ENCODE results near the gene CDC34. TPM values are rescaled to one million over a fixed set of nuclear protein-coding genes. Genes with fewer than 3 reads are reported as not detected.

Gene CDC34
- total RNA-seq, 1 experiment from 2014 or later = 129 TPM

DNA sequence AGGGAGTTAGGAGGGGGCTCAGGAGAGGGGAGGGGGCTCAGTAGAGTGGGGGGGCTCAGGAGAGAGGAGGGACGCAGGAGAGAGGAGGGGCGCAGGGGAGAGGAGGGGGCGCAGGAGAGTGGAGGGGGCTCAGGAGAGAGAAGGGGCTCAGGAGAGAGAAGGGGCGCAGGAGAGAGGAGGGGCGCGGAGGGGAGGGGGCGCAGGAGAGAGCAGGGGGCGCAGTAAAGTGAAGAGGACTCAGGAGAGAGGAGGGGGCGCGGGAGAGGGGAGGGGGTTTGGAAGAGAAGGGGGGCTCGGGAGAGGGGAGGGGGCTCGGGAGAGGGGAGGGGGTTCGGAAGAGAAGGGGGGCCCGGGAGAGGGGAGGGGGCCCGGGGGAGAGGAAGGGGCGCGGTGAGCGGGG is 34.6 kb upstream of the CDC34 start:
- no peak for ATAC-seq
- H3K4me1 Mint-ChIP-seq = peaks cover 8% of the 10 kb centered on the region
- CTCF ChIA-PET = interaction anchor here (1.2 to 2.2 kb wide), 3 partner anchors 8 to 14 kb away, joined by 4 to 57 read pairs (median 26); no protein-coding TSS in a partner anchor
- H3K36me3 Mint-ChIP-seq = no peaks in the 10 kb centered on the region
- POLR2A ChIA-PET = interaction anchor here (1.5 kb wide), 1 partner anchor 8 kb away, joined by 4 read pairs; no protein-coding TSS in a partner anchor
- peaks cover 40% of the 10 kb centered on the region for H3K27me3 Mint-ChIP-seq (ENCODE audit: low read depth)
- no peak for DNase-seq (ENCODE audit: low spot score)
- H3K4me3 Mint-ChIP-seq = 0 out of 2 replicates have a peak overlapping the region, but pooled peaks have one; percentile 18
- no peak for TF ChIP-seq ZNF317 (CRISPR knock-in tag; IDR thresholded peaks at IDR 0.05; ENCODE audit: borderline replicate concordance, low read depth)
- no peak for TF ChIP-seq NR2C2 (CRISPR knock-in tag; IDR thresholded peaks at IDR 0.05)
- no peak for TF ChIP-seq SP1 (CRISPR knock-in tag; conservative IDR thresholded peaks at IDR 0.05)
- TF ChIP-seq, protein P1, sequence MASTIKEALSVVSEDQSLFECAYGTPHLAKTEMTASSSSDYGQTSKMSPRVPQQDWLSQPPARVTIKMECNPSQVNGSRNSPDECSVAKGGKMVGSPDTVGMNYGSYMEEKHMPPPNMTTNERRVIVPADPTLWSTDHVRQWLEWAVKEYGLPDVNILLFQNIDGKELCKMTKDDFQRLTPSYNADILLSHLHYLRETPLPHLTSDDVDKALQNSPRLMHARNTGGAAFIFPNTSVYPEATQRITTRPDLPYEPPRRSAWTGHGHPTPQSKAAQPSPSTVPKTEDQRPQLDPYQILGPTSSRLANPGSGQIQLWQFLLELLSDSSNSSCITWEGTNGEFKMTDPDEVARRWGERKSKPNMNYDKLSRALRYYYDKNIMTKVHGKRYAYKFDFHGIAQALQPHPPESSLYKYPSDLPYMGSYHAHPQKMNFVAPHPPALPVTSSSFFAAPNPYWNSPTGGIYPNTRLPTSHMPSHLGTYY (CRISPR knock-in tag; IDR thresholded peaks at IDR 0.05) = no peak
- TF ChIP-seq OVOL2 (CRISPR knock-in tag; IDR thresholded peaks at IDR 0.05; ENCODE audit: borderline replicate concordance) = no peak
- TF ChIP-seq, protein P2, sequence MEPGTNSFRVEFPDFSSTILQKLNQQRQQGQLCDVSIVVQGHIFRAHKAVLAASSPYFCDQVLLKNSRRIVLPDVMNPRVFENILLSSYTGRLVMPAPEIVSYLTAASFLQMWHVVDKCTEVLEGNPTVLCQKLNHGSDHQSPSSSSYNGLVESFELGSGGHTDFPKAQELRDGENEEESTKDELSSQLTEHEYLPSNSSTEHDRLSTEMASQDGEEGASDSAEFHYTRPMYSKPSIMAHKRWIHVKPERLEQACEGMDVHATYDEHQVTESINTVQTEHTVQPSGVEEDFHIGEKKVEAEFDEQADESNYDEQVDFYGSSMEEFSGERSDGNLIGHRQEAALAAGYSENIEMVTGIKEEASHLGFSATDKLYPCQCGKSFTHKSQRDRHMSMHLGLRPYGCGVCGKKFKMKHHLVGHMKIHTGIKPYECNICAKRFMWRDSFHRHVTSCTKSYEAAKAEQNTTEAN (CRISPR knock-in tag; IDR thresholded peaks at IDR 0.05) = no peak
- TF ChIP-seq, protein P3, sequence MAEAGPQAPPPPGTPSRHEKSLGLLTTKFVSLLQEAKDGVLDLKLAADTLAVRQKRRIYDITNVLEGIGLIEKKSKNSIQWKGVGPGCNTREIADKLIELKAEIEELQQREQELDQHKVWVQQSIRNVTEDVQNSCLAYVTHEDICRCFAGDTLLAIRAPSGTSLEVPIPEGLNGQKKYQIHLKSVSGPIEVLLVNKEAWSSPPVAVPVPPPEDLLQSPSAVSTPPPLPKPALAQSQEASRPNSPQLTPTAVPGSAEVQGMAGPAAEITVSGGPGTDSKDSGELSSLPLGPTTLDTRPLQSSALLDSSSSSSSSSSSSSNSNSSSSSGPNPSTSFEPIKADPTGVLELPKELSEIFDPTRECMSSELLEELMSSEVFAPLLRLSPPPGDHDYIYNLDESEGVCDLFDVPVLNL (CRISPR knock-in tag; IDR thresholded peaks at IDR 0.05; ENCODE audit: borderline replicate concordance, low read depth) = no peak
- TF ChIP-seq ZNF138 (CRISPR knock-in tag; conservative IDR thresholded peaks at IDR 0.05) = no peak
- TF ChIP-seq ZBTB21 (CRISPR knock-in tag; IDR thresholded peaks at IDR 0.05; ENCODE audit: borderline replicate concordance) = no peak
- no peak for TF ChIP-seq FOXJ3 (CRISPR knock-in tag; IDR thresholded peaks at IDR 0.05; ENCODE audit: borderline replicate concordance)
- TF ChIP-seq, protein P4, sequence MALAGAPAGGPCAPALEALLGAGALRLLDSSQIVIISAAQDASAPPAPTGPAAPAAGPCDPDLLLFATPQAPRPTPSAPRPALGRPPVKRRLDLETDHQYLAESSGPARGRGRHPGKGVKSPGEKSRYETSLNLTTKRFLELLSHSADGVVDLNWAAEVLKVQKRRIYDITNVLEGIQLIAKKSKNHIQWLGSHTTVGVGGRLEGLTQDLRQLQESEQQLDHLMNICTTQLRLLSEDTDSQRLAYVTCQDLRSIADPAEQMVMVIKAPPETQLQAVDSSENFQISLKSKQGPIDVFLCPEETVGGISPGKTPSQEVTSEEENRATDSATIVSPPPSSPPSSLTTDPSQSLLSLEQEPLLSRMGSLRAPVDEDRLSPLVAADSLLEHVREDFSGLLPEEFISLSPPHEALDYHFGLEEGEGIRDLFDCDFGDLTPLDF (CRISPR knock-in tag; IDR thresholded peaks at IDR 0.05) = no peak
- no peak for TF ChIP-seq HMGA2 (CRISPR knock-in tag; IDR thresholded peaks at IDR 0.05)
- TF ChIP-seq TP53 (CRISPR knock-in tag; IDR thresholded peaks at IDR 0.05) = no peak
- TF ChIP-seq, protein P5, sequence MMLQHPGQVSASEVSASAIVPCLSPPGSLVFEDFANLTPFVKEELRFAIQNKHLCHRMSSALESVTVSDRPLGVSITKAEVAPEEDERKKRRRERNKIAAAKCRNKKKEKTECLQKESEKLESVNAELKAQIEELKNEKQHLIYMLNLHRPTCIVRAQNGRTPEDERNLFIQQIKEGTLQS (CRISPR knock-in tag; conservative IDR thresholded peaks at IDR 0.05) = no peak
- TF ChIP-seq CREM (CRISPR knock-in tag; IDR thresholded peaks at IDR 0.05) = no peak
- TF ChIP-seq, protein P6, sequence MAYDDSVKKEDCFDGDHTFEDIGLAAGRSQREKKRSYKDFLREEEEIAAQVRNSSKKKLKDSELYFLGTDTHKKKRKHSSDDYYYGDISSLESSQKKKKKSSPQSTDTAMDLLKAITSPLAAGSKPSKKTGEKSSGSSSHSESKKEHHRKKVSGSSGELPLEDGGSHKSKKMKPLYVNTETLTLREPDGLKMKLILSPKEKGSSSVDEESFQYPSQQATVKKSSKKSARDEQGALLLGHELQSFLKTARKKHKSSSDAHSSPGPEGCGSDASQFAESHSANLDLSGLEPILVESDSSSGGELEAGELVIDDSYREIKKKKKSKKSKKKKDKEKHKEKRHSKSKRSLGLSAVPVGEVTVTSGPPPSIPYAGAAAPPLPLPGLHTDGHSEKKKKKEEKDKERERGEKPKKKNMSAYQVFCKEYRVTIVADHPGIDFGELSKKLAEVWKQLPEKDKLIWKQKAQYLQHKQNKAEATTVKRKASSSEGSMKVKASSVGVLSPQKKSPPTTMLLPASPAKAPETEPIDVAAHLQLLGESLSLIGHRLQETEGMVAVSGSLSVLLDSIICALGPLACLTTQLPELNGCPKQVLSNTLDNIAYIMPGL (CRISPR knock-in tag; IDR thresholded peaks at IDR 0.05) = no peak
- TF ChIP-seq PRRX2 (CRISPR knock-in tag; IDR thresholded peaks at IDR 0.05) = no peak
- H3K9me3 Mint-ChIP-seq = peaks cover 3% of the 10 kb centered on the region
- no peak overlapping the region for H3K27ac Mint-ChIP-seq

DNA sequence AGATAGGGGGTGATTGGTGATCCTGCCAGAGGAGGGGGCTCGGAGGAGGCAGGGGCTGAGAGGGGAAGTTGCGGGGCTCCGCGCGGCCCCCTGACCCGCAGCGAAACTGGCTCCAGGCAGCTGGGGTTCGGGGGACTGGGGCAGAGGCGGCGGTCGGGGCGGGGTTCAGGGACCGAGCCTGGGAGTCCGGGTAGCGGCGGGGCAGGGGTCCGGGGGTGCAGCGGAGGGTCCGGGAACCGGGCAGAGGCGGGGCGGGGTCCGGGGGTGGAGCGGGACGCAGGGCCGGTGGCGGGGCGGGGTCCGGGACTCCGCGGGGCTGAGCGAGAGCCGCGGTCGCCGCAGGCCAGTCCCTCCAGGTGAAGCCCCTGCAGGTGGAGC is 34.1 kb upstream of the CDC34 start:
- ATAC-seq (peak; percentile 12; the same call in 1 of the 2 replicates), DNase-seq (ENCODE audit: low spot score) (no peak)
- POLR2A ChIA-PET = interaction anchor here (1.5 kb wide), 1 partner anchor 9 kb away, joined by 4 read pairs; no protein-coding TSS in a partner anchor
- Mint-ChIP-seq H3K27me3 (ENCODE audit: low read depth) (peaks cover 45% of the 10 kb centered on the region), H3K4me1 (peaks cover 8% of the 10 kb centered on the region), H3K27ac (no peak overlapping the region), H3K9me3 (peaks cover 3% of the 10 kb centered on the region), H3K36me3 (no peaks in the 10 kb centered on the region), H3K4me3 (peak overlapping the region; percentile 47; the same call in 1 of the 2 replicates)
- CTCF ChIA-PET = interaction anchor here (0.9 to 2.2 kb wide), 7 partner anchors 8 to 131 kb away, joined by 3 to 57 read pairs (median 4); no protein-coding TSS in a partner anchor
- no peak for TF ChIP-seq MXD4 (CRISPR knock-in tag; IDR thresholded peaks at IDR 0.05; ENCODE audit: borderline replicate concordance)
- no peak for TF ChIP-seq RELA (CRISPR knock-in tag; IDR thresholded peaks at IDR 0.05; ENCODE audit: borderline replicate concordance)
- TF ChIP-seq, protein P7, sequence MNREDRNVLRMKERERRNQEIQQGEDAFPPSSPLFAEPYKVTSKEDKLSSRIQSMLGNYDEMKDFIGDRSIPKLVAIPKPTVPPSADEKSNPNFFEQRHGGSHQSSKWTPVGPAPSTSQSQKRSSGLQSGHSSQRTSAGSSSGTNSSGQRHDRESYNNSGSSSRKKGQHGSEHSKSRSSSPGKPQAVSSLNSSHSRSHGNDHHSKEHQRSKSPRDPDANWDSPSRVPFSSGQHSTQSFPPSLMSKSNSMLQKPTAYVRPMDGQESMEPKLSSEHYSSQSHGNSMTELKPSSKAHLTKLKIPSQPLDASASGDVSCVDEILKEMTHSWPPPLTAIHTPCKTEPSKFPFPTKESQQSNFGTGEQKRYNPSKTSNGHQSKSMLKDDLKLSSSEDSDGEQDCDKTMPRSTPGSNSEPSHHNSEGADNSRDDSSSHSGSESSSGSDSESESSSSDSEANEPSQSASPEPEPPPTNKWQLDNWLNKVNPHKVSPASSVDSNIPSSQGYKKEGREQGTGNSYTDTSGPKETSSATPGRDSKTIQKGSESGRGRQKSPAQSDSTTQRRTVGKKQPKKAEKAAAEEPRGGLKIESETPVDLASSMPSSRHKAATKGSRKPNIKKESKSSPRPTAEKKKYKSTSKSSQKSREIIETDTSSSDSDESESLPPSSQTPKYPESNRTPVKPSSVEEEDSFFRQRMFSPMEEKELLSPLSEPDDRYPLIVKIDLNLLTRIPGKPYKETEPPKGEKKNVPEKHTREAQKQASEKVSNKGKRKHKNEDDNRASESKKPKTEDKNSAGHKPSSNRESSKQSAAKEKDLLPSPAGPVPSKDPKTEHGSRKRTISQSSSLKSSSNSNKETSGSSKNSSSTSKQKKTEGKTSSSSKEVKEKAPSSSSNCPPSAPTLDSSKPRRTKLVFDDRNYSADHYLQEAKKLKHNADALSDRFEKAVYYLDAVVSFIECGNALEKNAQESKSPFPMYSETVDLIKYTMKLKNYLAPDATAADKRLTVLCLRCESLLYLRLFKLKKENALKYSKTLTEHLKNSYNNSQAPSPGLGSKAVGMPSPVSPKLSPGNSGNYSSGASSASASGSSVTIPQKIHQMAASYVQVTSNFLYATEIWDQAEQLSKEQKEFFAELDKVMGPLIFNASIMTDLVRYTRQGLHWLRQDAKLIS (CRISPR knock-in tag; IDR thresholded peaks at IDR 0.05; ENCODE audit: borderline replicate concordance) = no peak
- TF ChIP-seq, protein P8, sequence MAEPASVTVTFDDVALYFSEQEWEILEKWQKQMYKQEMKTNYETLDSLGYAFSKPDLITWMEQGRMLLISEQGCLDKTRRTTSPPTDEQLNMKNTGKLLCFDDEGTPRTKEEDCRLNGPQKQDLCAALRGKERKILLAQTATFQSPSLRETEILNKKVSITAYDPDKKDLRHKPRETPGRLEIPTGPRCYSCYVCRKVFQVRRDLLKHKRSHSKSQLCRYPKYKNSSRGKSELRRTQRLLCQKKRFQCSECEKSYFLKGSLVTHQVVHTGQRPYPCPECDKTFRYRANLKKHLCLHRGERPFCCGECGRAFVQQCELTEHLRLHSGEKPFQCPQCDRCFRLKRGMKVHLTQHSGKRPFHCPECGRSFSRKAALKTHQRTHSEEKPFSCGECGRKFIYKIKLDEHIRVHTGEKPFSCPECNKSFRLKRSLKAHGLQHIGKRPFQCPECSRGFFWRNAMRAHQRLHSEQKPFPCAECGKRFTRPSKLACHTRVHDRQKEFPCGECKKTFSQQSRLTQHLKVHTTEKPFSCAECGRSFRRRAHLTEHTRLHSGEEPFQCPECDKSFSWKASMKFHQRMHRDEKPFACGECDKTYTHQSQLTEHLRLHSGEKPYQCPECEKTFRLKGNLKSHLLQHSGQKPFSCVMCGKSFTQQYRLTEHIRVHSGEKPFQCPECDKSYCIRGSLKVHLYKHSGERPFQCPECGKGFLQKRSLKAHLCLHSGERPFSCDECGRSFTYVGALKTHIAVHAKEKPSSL (CRISPR knock-in tag; conservative IDR thresholded peaks at IDR 0.05) = no peak
- no peak for TF ChIP-seq RORB (CRISPR knock-in tag; IDR thresholded peaks at IDR 0.05)
